H1 (cell line): Measurements from ENCODE around the gene RHOB. TPM values are rescaled to one million over a fixed set of nuclear protein-coding genes. Genes with fewer than 3 reads are reported as not detected.

ENCODE experiments used
- CBX5 ChIP-seq: fragments of 300-800, 300-1000 bp; sonication (generic); IDR thresholded peaks from 2 replicates; pipeline ENCODE4 v1.7.1; 2016; ENCODE audit warnings: antibody characterized with exemption, low read length, low read depth
- JUN ChIP-seq: IDR thresholded peaks from 2 replicates; pipeline ENCODE4 v1.6.1; 2011; ENCODE audit warnings: low read depth, mild to moderate bottlenecking, improper control_type of control experiment, low read length
- JUND ChIP-seq: IDR thresholded peaks from 2 replicates; pipeline ENCODE4 v1.6.1; 2011; ENCODE audit warnings: mild to moderate bottlenecking, improper control_type of control experiment, low read length
- POLR2A ChIP-seq, 2 experiments: IDR thresholded peaks; 1 replicate in 1 of 2; 2 replicates in 1 of 2; pipeline ENCODE4 v1.6.1; 2011; ENCODE audit warnings: low read depth in 2 of 2, low read length in 2 of 2, mild to moderate bottlenecking in 2 of 2; ENCODE audit errors: control extremely low read depth in 1 of 2
- RNF2 ChIP-seq: fragments of 200-900, 300-1000 bp; sonication (generic); IDR thresholded peaks from 2 replicates; pipeline ENCODE4 v1.7.1; 2016; ENCODE audit warnings: borderline replicate concordance, low read depth, mild to moderate bottlenecking, antibody characterized with exemption, low read length; ENCODE audit not compliant: poor library complexity, severe bottlenecking; ENCODE audit errors: missing control alignments
- polyA plus RNA-seq, 7 experiments: library from polyadenylated mRNA; depleted of rRNA in 3 of 7; stranded (reverse) in 5 of 7; unstranded in 2 of 7; fragments of >200 nt in 5 of 7; fragments of 200-250 nt in 2 of 7; gene quantifications; 1 replicate in 5 of 7; 2 replicates in 1 of 7; 4 replicates in 1 of 7; pipeline versions ENCODE4 v1.2.1 to v1.2.3, GENCODE V29; 2011 to 2013; ENCODE audit warnings: missing spikeins in 2 of 7, mixed read lengths in 2 of 7
- total RNA-seq: library from RNA; stranded (reverse); fragmentation: NEBNext Ultra II Directional; extraction: Animal tissue kit (Norgen Biotek cat#: 25700); gene quantifications from 2 replicates; pipeline ENCODE4 v1.2.1, GENCODE V29; 2021
- TF ChIP-seq, protein P1 (sequence below): fragments of 300-600 bp; sonication (generic); IDR thresholded peaks from 2 replicates; pipeline ENCODE4 v1.7.1; 2012; ENCODE audit warnings: low read length, moderate library complexity, mild to moderate bottlenecking, inconsistent platforms; ENCODE audit not compliant: insufficient replicate concordance
- TF ChIP-seq, protein P2 (sequence below): IDR thresholded peaks from 2 replicates; pipeline ENCODE4 v1.6.1; 2012; ENCODE audit warnings: low read length, inconsistent platforms

The RHOB gene
- total and polyA plus RNA-seq, 2 of the 8 experiments (the other 6 are each of a cell fraction or from before 2014, with no cell fraction given) = 9.3 to 9.5 TPM

DNA sequence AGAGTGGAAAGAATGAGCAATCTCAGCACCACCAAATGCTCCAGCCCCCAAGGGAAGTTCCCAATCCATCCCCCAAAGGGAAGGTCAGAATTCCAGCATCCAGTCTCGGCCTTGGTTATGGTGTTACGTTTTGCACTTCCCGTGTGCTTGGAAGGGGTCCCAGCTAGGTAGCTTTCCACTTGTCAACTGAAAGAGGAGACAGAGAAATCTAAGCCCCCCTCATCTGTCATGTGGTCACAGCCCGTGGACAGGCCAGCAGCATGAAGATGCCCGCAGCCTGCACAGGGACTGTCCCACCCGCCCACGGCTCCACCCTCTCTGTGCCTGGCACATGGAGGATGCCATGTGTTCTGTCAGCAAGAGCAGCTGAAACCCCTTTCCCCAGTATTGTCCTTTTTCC is 32.1 kb downstream of the RHOB start (continued):
- TF ChIP-seq, protein P1, sequence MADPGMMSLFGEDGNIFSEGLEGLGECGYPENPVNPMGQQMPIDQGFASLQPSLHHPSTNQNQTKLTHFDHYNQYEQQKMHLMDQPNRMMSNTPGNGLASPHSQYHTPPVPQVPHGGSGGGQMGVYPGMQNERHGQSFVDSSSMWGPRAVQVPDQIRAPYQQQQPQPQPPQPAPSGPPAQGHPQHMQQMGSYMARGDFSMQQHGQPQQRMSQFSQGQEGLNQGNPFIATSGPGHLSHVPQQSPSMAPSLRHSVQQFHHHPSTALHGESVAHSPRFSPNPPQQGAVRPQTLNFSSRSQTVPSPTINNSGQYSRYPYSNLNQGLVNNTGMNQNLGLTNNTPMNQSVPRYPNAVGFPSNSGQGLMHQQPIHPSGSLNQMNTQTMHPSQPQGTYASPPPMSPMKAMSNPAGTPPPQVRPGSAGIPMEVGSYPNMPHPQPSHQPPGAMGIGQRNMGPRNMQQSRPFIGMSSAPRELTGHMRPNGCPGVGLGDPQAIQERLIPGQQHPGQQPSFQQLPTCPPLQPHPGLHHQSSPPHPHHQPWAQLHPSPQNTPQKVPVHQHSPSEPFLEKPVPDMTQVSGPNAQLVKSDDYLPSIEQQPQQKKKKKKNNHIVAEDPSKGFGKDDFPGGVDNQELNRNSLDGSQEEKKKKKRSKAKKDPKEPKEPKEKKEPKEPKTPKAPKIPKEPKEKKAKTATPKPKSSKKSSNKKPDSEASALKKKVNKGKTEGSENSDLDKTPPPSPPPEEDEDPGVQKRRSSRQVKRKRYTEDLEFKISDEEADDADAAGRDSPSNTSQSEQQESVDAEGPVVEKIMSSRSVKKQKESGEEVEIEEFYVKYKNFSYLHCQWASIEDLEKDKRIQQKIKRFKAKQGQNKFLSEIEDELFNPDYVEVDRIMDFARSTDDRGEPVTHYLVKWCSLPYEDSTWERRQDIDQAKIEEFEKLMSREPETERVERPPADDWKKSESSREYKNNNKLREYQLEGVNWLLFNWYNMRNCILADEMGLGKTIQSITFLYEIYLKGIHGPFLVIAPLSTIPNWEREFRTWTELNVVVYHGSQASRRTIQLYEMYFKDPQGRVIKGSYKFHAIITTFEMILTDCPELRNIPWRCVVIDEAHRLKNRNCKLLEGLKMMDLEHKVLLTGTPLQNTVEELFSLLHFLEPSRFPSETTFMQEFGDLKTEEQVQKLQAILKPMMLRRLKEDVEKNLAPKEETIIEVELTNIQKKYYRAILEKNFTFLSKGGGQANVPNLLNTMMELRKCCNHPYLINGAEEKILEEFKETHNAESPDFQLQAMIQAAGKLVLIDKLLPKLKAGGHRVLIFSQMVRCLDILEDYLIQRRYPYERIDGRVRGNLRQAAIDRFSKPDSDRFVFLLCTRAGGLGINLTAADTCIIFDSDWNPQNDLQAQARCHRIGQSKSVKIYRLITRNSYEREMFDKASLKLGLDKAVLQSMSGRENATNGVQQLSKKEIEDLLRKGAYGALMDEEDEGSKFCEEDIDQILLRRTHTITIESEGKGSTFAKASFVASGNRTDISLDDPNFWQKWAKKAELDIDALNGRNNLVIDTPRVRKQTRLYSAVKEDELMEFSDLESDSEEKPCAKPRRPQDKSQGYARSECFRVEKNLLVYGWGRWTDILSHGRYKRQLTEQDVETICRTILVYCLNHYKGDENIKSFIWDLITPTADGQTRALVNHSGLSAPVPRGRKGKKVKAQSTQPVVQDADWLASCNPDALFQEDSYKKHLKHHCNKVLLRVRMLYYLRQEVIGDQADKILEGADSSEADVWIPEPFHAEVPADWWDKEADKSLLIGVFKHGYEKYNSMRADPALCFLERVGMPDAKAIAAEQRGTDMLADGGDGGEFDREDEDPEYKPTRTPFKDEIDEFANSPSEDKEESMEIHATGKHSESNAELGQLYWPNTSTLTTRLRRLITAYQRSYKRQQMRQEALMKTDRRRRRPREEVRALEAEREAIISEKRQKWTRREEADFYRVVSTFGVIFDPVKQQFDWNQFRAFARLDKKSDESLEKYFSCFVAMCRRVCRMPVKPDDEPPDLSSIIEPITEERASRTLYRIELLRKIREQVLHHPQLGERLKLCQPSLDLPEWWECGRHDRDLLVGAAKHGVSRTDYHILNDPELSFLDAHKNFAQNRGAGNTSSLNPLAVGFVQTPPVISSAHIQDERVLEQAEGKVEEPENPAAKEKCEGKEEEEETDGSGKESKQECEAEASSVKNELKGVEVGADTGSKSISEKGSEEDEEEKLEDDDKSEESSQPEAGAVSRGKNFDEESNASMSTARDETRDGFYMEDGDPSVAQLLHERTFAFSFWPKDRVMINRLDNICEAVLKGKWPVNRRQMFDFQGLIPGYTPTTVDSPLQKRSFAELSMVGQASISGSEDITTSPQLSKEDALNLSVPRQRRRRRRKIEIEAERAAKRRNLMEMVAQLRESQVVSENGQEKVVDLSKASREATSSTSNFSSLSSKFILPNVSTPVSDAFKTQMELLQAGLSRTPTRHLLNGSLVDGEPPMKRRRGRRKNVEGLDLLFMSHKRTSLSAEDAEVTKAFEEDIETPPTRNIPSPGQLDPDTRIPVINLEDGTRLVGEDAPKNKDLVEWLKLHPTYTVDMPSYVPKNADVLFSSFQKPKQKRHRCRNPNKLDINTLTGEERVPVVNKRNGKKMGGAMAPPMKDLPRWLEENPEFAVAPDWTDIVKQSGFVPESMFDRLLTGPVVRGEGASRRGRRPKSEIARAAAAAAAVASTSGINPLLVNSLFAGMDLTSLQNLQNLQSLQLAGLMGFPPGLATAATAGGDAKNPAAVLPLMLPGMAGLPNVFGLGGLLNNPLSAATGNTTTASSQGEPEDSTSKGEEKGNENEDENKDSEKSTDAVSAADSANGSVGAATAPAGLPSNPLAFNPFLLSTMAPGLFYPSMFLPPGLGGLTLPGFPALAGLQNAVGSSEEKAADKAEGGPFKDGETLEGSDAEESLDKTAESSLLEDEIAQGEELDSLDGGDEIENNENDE = no peak
- TF ChIP-seq, protein P2, sequence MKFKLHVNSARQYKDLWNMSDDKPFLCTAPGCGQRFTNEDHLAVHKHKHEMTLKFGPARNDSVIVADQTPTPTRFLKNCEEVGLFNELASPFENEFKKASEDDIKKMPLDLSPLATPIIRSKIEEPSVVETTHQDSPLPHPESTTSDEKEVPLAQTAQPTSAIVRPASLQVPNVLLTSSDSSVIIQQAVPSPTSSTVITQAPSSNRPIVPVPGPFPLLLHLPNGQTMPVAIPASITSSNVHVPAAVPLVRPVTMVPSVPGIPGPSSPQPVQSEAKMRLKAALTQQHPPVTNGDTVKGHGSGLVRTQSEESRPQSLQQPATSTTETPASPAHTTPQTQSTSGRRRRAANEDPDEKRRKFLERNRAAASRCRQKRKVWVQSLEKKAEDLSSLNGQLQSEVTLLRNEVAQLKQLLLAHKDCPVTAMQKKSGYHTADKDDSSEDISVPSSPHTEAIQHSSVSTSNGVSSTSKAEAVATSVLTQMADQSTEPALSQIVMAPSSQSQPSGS = no peak
- TF ChIP-seq JUN (no peak), JUND (no peak), POLR2A (IDR thresholded peaks at IDR 0.05; ENCODE audit: control extremely low read depth in 1 of 2, low read depth in 2 of 2, low read length in 2 of 2) (no peak), CBX5 (no peak), RNF2 (no peak)
